Lower lobe of right lung (tissue), 2 donors: ENCODE measurements around the gene EIPR1. TPM values are rescaled to one million over a fixed set of nuclear protein-coding genes. Genes with fewer than 3 reads are reported as not detected.

Experiments used
- ATAC-seq, 2 donors: fragments of 200-7000 bp; cut with Tn5 transposase; one replicate each; pipeline ENCODE4 v1.9.1; 2020 to 2022; ENCODE audit warnings: mild to moderate bottlenecking in 2 of 2, moderate library complexity in 2 of 2
- DNase-seq: peaks from one replicate; pipeline ENCODE4 v3.0.0-alpha.2; 2020
- H3K27ac ChIP-seq: fragments of 200-600 bp; one replicate; pipeline ENCODE4 v1.8.0; 2022
- H3K27me3 ChIP-seq: fragments of 200-600 bp; one replicate; pipeline ENCODE4 v1.8.0; 2022; ENCODE audit warnings: low read depth
- H3K36me3 ChIP-seq: fragments of 200-600 bp; one replicate; pipeline ENCODE4 v1.8.0; 2022; ENCODE audit warnings: mild to moderate bottlenecking
- H3K4me1 ChIP-seq: fragments of 200-600 bp; one replicate; pipeline ENCODE4 v1.8.0; 2022
- H3K4me3 ChIP-seq: fragments of 200-600 bp; one replicate; pipeline ENCODE4 v1.8.0; 2022; ENCODE audit warnings: mild to moderate bottlenecking
- H3K9me3 ChIP-seq: fragments of 200-600 bp; one replicate; pipeline ENCODE4 v1.8.0; 2022
- CTCF ChIP-seq: fragments of 200-600 bp; IDR thresholded peaks from one replicate; pipeline ENCODE4 v1.8.0; 2022; ENCODE audit warnings: antibody characterized with exemption, mild to moderate bottlenecking
- intact Hi-C: fragments of 100-400 bp; cut with DNase I; formaldehyde crosslinking; loops from one replicate; pipeline ENCODE4 v1.11.0; 2022
- total RNA-seq: library from RNA; stranded (reverse); fragmentation: NEBNext Ultra II Directional; extraction: Animal tissue kit (Norgen Biotek cat#: 25700); gene quantifications from one replicate; pipeline ENCODE4 v1.2.1, GENCODE V29; 2021
- donor health status: DM: no; HTN: yes; CAD: no; lungs with severe emphysema.

Gene EIPR1
- total RNA-seq, 1 donor from 2014 or later, result 14.9 TPM

- Histone ChIP-seq H3K36me3 (peaks cover 4% of the 10 kb centered on the region), H3K9me3 (no peaks in the 10 kb centered on the region), H3K4me1 (peaks cover 10% of the 10 kb centered on the region), H3K4me3 (no peak overlapping the region), H3K27ac (no peak overlapping the region), H3K27me3 (no peaks in the 10 kb centered on the region)
- intact Hi-C loops, result no loop called here
- no peak for TF ChIP-seq CTCF
- DNase-seq, result peak; percentile 50
- peak; percentile 55 to 59 for ATAC-seq
Observed at GRCh38 chr2:3305952-3306351, 71.7 kb downstream of the EIPR1 start.

- Histone ChIP-seq H3K4me3 (no peak overlapping the region), H3K9me3 (no peaks in the 10 kb centered on the region), H3K4me1 (peaks cover 10% of the 10 kb centered on the region), H3K36me3 (peaks cover 4% of the 10 kb centered on the region), H3K27me3 (no peaks in the 10 kb centered on the region), H3K27ac (no peak overlapping the region)
- ATAC-seq (no peak), DNase-seq (peak; percentile 32)
- intact Hi-C loops, result no loop called here
- TF ChIP-seq CTCF, result no peak
Observed at GRCh38 chr2:3305431-3305830, 72.2 kb downstream of the EIPR1 start.

- intact Hi-C loops, result no loop called here
- H3K36me3 ChIP-seq, result peaks cover 4% of the 10 kb centered on the region
- peak overlapping the region; percentile 44 for H3K27ac ChIP-seq
- ATAC-seq (peak; percentile 96), DNase-seq (peak; percentile 91)
- peaks cover 10% of the 10 kb centered on the region for H3K4me1 ChIP-seq
- no peaks in the 10 kb centered on the region for H3K27me3 ChIP-seq
- TF ChIP-seq CTCF, result peak; percentile 97
- H3K9me3 ChIP-seq, result no peaks in the 10 kb centered on the region
- H3K4me3 ChIP-seq, result peak overlapping the region; percentile 28
Observed at GRCh38 chr2:3303583-3304406, 73.8 kb downstream of the EIPR1 start.

- H3K4me3 ChIP-seq, result peak overlapping the region; percentile 28
- peaks cover 4% of the 10 kb centered on the region for H3K36me3 ChIP-seq
- peak overlapping the region; percentile 44 for H3K27ac ChIP-seq
- H3K27me3 ChIP-seq, result no peaks in the 10 kb centered on the region
- intact Hi-C loops, result no loop called here
- no peaks in the 10 kb centered on the region for H3K9me3 ChIP-seq
- peak; percentile 41 for DNase-seq
- peak; percentile 13 to 27 for ATAC-seq
- peaks cover 10% of the 10 kb centered on the region for H3K4me1 ChIP-seq
- no peak for TF ChIP-seq CTCF
Observed at GRCh38 chr2:3302751-3303582, 74.7 kb downstream of the EIPR1 start.

- intact Hi-C loops, result no loop called here
- peak; percentile 41 for DNase-seq
Observed at GRCh38 chr2:3302421-3302750, 75.2 kb downstream of the EIPR1 start.

More at GRCh38 chr2:3302421-3302750, 75.2 kb downstream of the EIPR1 start:
- no peak for ATAC-seq
- no peak overlapping the region for H3K4me3 ChIP-seq
- H3K4me1 ChIP-seq, result peaks cover 10% of the 10 kb centered on the region
- peaks cover 4% of the 10 kb centered on the region for H3K36me3 ChIP-seq
- TF ChIP-seq CTCF, result no peak
- no peaks in the 10 kb centered on the region for H3K27me3 ChIP-seq
- no peaks in the 10 kb centered on the region for H3K9me3 ChIP-seq
- H3K27ac ChIP-seq, result no peak overlapping the region
